Stimulated activated CD4-positive, alpha-beta T cell treated with anti-CD3 and anti-CD28 coated beads, Interleukin-15, amount 100 ng/mL, for 1 hour (primary cell): ENCODE measurements around the gene MLNR.

ENCODE experiments used
- DNase-seq, 2 donors: peaks; one replicate each; pipeline ENCODE4 v3.0.0-alpha.2; 2020; ENCODE audit warnings: low read depth in 1 of 2, low spot score in 1 of 2

The MLNR gene

GRCh38 chr13:49220036-49220855 is at the start of gene MLNR:
Gene MLNR, plus strand, starts transcription at chr13:49220338. Its CDS starts 0 bp downstream, at chr13:49220338.
- no peak for DNase-seq

GRCh38 chr13:49171359-49171758 is 48.8 kb upstream of the MLNR start:
- DNase-seq, result no peak

DNA sequence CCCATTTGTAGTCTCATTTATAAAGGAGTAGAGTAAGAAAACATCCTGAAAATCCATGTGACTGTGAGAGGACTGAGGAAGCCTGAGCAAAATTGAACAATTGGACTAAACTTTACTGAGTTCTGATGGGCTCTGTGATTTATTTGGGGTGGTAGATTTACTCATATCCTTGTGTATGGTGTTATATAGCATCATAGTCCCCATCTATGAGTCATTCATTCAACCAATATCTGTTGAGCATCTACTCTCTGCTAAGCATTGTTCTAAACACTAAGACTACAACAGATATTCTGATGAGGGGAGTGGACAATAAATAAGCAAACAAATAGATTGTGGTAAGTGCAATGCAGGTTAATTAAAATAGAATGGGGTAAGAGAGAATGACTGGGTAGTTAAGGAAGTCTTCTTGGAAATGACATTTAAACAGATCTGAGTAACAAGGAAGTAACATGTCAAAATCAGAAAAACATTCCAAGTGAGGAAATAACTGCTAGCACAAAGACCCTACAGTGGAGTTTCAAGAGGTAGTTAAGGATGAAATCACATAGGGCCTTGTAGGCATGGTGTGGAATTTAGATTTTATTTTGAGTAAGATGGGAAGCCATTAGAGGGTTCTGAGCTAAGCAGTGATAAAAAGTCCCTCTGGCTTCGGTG is 36.3 kb upstream of the MLNR start:
- no peak for DNase-seq

DNA sequence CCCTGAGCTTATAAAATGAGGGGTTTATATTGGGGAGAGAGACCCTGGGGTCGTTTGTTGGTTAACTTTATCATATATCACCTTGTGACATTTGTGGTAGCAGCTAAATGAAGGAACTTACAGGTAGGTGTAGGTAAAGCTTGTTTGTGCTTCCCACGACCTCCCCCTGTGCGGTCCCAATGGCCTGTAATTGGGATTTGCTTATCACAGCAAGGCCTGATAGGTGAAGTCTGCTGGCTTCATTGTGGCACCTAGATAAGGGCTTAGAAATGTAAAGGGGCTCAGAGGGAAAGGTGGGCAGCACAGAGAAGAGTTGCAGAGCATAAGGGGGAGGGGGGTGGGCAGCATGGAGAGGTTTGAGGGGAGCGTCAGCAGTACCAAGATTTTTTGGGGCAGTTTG is 35.5 kb upstream of the MLNR start:
- DNase-seq, result no peak

DNA sequence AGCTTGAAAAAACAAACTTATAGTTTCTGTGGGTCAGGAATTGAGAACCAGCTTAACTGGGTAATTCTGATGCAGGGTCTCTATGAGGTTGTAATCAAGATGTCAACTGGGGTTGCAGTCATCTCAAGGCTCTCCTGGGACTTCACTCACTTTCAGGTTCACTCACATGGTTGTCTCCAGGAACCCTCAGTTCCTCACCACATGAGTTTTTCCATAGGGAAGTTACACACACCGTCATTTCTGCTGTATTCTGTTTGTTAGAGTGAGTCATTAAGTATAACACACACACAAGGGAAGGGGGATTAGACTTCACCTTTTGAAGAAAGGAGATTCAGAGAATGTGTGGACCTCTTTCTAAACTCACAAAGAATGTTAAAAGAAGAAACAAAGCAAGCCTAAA is 34.9 kb upstream of the MLNR start:
- DNase-seq, result no peak

DNA sequence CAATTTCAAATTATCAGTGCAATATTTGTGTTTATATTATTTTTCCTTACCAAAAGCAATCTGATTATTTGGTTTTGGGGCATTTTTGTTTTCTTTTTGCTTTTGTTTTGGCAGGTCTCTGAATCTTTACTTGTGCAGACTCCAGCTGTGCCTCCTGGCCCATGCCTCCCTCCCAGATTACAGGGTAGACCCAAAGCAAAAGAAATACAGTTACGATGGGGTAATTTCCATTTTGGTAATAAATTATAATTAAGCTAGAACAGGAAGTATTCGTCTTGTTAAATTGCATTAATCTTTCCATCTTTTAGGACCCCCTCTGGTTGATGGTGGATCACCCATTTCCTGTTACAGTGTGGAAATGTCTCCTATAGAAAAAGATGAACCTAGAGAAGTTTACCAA is 29.2 kb upstream of the MLNR start:
- DNase-seq, result no peak

DNA sequence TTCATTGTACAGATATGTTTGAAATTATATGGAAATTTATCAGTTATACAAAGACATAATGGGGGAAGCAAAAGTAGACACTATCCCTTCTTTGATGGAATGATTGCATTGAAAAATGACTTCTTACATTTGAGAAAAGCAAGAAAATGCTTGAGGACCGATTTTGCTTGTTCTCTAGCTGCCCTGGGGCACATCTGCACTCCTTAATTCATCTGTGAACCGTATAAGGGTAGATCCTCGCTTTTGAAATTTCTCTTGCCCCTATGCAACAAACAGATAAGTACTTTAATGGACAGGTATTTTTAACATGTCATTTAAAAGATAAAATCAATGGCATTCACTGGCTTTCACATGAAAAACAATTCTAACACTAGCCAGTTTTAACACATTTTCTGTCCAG is 13.5 kb upstream of the MLNR start:
- DNase-seq, result no peak

DNA sequence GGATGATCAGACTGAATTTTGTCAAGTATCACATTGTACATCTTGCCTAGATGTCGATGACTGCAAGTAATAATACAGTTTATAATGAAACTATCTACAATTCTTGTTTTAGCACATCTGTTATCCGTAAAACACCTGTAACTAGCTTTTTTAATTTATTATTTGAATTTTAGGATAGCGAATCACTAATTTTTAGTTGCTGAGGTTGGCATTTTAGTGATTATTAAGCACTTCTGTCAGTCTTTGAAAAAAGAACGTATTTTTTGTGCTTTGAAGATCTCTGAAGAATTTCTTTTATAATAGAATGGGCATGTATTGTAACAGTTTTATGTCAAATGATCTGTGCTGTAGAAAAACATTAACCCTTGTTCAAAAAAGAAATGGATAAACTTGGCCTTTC is 11.5 kb upstream of the MLNR start:
- DNase-seq, result no peak

GRCh38 chr13:49210114-49210513 is 10.0 kb upstream of the MLNR start:
- no peak for DNase-seq

DNA sequence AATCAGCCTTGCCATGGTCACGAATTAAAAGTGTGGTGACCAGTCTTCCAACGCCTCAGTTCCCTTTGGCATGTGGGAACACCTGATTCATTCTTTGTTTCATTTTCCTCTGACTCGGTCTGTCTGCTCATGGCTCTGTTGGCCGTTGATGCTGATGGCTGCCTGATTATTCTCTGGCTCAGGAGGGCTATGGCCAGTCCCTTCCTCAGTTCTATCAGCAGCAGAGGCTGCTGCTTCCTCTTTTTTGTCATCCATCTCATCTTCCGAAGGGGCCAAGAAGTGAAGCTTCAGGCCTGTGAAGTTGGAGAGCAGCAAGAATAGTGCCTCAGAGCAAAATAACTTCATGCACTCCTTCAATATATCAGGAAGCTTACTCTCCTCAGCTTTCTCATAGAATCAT is 9.5 kb upstream of the MLNR start:
- DNase-seq, result no peak

- DNase-seq, result no peak
These were observed 6.6 kb upstream of the MLNR start for GRCh38 chr13:49213539-49213938.

DNA sequence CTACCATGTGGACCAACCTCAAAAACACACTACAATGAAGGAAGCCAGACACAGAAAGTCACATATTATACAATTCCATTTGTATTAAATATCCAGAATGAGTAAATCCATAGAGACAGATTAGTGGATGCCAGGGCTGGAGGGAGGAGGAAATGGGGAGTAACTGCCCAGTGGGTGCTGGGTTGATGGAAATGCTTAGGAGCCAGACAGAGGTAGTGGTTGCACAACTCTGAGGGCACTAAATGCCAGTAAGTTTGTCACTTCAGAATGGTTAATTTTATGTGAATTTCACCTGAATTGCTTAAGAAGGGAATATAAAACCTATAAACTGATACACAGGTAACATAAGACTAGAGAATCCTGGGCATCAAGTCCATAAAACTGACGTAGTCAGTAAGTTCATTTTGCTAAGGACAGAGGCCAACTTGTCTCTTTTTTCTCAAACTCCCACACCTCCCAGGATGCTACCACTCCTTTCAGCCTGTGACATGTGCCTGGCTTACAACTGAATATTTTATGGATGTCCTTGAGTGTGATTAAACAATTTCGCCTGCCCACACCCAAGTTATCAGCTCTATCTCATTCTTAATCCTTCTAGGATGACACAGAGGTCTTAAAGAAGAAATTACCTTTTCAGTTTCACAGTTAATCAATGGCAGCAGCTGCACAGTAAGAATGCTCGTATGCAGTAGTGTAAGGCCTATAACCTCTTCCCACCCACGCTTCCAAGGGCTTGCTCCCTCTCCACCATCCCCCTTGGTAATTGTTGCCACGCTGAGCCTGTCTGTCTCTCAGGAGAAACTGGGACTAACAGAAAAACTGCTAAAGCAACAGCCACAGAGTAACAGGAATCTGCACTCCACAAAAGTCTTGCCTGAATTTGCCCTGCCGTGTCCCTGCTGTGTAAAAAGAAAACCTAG is 5.9 kb upstream of the MLNR start:
- DNase-seq, result no peak

DNA sequence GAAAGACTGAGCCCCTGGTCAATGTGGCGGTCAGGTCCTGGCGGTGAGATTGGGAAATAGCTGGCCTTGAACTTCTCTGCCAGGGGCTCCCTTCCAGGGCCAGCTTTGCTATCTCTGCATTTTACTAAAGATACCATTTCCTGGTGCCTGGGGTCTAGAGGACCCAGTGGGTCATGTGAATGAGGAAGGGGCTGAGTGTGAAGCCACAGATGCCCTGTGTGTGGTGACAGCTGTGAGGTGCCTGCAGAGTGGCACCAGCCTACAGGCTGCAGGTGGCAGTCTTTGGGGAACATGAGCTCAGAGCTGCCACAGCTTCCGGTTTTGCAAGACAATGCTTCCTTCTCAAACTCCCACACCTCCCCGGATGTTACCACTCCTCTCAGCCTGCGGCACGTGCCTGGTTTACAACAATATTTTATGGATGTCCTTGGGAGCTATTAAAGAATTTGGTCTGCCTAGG is 5.2 kb upstream of the MLNR start:
- no peak for DNase-seq

DNA sequence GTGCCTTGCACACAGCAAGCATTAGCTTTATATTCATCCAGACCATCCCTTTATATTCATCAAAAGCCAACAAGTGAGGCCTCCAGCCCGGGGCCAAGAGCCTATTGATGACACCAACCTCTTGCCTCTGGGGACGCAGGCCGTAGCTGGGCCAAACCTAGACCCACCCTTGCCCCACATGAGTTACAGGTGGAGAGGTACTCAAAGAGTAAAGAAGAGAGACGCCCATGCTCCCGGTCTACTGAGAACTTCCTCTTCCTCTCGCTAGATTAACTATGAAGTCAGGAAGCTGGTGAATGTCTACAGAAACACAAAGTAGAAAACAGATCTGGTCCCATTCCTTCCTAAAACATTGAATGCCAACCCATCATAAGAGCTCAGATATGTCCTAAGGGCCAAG is 3.8 kb upstream of the MLNR start:
- no peak for DNase-seq

GRCh38 chr13:49217962-49218492 is 2.1 kb upstream of the MLNR start:
- no peak for DNase-seq

DNA sequence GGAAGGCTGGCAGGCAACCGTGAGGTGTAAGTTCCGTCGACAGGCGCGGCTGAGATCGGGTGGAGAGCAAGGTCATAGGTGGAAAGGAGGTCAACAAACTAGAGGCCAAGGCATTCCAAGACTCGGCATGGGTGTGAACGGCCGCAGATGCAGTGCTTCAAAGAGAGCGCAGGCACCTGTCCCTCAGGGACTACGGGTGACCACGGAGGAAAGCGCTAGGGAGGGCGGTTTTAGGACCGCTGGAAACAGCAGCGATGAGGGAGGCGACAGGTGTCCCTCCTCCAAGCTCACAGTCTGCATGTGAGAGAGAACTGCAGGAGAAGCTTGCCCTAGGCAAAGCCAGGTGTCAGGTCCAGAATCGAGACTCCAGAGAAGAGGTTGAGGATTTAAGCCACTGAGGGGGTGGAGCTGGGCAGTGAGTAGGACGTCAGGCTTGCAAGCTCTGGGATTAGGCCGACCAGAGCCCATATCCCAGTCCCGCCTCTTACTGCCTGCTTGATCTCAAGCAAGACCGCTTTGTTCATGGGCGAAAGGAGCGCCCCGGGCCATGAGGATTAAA is 1.6 kb upstream of the MLNR start:
- DNase-seq, result no peak

- no peak for DNase-seq
These were observed 497 bp upstream of the MLNR start for GRCh38 chr13:49219647-49220035.

GRCh38 chr13:49220856-49221589 is 885 bp downstream of the MLNR start:
- no peak for DNase-seq

DNA sequence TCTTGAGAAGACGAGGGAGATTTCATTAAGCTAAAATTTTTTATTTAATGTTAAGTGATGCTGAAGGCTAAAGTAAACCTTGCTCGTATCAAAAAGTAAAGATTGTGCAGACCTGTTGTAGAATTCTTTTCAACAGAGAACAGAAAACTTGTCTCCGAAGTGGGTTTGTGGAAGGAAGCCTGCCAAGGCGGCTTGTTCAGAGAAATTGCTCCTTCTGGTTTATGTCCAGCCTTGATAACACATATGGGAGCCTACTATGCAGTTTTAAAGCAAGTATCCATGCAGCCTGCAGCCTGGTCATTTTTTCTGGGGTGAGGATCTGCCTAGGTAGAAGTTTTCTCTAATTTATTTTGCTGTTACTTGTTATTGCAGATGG is 1.4 kb downstream of the MLNR start:
- DNase-seq, result no peak

DNA sequence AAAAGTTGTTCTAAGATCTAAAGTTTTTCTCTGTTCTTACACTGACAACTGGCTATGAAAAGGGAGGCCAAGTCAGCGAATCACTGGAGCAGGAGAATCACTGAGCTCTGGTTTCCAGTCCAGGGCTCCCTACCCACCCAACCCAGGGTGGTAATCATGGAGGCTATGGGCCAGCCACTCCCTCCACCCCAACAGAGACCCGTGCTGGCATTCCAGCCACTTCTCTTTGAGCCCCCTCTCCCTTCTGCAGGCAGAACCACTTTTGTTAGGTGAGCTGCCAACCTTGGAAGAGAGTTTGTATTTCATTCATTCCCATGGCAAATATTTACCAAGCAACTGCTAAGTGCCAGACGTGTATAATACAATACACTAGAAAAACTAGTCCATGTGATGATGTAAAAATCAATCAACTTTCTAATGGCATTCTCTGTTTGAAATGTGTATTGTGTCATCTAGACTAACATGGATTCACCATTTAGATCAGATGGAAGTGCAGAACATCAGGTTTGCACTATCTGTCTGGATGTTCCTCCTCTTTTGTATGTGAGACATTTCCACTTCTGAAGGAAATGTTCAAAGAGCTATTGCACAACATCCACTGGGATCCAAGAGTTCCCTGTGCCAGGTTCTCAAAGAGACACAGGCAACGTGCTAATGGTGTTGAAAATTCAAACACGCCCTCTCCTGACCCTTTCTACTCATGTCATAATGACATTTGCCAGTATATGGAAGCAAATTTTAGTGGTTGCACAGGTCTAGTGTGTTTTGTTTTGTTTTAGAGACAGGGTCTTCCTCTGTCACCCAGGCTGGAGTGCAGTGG is 5.3 kb downstream of the MLNR start:
- no peak for DNase-seq
